GM19324 (cell line): ENCODE results near the gene RAB34.
A peak's percentile ranks its signal among the peaks of the same experiment; 100 is the strongest.
"Not testable (repeated sequence)": the region's sequence is repeated elsewhere in the genome, so short reads cannot be mapped to it uniquely, and the experiment has no call there.

Experiments used
- ATAC-seq: cut with Tn5 transposase; IDR thresholded peaks from one replicate; pipeline ENCODE4 v1.9.1; 2021; ENCODE audit warnings: mild to moderate bottlenecking, moderate library complexity; ENCODE audit not compliant: unreplicated experiment, low FRiP score

Gene RAB34

GRCh38 chr17:28747051-28747691 lies 29.5 kb upstream of the RAB34 start:
- ATAC-seq: no peak

GRCh38 chr17:28746611-28747050 lies 29.0 kb upstream of the RAB34 start:
- no peak for ATAC-seq

DNA sequence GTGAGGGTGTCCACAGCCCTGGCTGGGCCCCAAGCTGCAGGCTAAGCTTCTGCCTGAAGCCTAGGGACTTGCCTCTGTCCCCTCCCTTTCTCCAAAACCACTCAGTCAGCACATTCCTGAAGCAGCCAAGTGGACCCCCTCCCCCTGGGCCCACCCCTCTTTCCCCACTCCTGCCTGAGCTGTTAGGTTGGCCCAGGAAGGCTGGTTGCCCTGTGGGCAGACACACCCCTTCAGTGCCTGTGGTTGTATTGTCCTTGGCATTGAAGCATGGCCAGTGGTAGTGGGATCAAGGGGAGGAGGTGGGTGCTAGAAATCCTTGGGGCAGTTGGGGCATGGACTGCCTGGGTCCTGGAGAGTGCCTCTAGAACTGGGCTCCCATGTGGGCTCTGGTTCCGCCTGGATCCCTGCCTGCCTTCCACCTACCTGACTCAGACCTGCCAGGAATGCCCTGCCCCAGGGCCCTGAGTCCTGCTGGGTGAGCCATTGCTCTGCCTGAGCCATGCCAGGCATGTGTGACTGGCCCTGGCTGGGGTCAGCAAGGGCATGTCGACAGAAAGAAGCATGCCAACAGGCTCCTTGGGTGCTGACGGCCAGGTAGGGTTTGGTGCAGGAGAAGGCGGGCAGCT lies 28.2 kb upstream of the RAB34 start:
- no peak for ATAC-seq

- no peak for ATAC-seq
These were observed 27.5 kb upstream of the RAB34 start for GRCh38 chr17:28744972-28745785.

GRCh38 chr17:28744104-28744971 lies 26.7 kb upstream of the RAB34 start:
- peak; percentile 25 for ATAC-seq

DNA sequence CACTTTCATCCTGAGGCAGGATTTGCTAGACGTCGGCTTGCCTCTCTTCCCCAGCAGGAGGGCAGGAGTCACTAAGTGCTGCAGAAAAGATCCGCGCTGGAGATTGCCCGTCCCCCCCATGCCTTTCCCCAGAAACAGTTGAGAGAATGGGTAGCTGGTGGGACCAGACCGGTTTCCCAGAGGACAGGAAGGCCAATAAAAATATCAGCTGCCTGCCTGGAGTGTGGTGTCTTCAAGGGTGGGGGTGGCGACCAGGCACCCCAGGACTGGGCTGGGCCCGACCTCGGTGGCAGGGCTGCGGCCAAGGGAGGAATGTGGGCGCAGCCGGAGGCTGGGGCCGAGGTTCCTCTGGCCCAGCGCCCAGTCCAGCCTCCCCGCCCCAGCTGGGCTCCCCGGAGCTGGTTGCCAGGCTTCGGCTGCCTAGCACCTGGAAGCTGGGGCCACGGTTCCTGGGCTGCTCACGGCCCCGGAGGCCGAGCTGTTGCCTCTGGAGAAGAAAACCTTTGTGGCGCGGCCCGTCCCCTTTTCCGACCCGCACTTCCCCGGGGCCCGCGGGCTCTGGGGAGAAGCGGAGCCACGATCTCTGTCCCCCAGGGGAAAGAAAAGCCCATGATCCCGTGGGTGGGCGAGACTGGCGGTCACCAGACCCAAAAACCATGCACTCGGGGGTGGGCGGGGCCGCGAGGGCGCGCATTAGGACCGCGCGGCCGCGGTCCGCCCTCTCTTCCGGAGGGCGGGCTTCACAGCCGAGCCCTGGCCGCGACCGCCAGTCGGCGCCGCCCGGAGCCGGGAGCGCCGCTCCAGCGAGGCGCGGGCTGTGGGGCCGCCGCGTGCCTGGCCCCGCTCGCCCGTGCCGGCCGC lies 25.8 kb upstream of the RAB34 start, which contains the start of gene TRAF4:
TSS of gene TRAF4 (plus strand) at position 769 of the 861 bp plus-strand sequence. CDS start 102 bp downstream, outside the sequence.
- peak; percentile 73 for ATAC-seq

GRCh38 chr17:28741358-28742349 lies 24.0 kb upstream of the RAB34 start:
- ATAC-seq: no peak

DNA sequence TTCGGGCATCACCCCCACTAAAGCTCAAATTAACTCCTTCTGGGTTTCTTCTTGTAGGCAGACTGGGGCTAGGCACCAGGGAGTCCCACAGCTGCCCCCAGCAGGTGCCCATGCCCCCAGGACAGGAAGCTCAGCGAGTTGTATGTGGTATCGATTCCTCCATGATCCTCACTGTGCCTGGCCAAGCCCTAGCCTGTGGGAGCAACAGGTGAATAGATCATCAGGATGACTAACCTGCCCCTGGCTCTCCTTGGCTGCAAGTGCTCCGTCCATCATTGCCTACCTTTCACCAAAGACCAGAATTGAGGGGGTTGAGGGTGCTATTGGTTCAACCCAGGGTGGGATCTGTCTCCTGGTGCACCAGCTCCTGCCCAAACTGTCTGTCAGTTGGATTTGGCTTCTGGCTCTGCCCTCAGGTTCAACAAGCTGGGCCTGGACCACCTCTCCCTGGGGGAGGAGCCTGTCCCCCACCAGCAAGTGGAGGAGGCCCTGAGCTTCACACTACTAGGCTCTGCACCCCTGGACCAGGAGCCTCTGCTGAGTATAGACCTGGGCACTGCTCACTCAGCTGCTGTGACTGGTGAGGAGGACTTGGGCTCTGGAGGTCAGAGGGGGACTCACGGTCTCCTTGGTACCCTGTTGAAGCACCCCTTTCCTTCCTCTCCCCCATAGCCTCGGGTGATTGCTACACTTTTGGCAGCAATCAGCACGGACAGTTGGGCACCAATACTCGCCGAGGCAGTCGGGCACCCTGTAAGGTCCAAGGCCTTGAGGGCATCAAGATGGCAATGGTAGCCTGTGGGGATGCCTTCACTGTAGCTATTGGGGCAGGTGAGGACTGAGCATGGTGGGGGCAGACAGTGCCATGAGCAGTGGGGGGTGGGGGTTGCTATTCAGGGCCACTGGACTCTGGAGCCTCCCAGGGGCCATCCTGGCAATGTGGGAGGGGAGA lies 23.0 kb upstream of the RAB34 start:
- ATAC-seq: no peak

DNA sequence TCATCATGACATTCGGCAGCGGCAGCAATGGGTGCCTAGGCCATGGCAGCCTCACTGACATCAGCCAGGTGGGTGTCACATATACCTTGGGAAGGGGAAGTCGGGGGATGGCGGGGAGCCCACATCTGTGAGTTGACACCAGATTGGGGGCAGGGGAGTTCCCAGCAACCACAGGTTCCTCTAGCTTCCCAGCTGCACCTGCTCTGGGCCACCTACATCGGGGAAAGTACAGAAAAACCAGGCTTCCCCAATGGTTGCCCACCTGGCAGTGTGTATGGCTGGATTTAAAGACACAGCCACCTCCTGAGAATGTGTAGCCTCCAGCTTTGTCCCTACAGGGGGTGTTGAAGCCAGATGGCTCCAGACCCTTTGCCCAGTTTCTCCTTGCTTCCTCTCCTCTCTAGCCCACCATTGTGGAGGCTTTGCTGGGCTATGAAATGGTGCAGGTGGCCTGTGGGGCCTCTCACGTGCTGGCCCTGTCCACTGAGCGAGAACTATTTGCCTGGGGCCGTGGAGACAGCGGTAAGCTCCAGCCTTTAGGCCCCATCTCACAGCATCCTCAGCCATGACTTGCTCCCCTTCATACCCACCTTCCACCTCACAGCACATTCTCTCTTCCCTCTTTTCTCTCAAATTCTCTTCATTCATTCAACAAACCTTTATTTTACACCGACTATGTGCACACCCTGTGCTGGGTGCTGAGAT lies 21.2 kb upstream of the RAB34 start:
- ATAC-seq: no peak

GRCh38 chr17:28737770-28738679 lies 20.4 kb upstream of the RAB34 start:
- peak; percentile 48 for ATAC-seq

DNA sequence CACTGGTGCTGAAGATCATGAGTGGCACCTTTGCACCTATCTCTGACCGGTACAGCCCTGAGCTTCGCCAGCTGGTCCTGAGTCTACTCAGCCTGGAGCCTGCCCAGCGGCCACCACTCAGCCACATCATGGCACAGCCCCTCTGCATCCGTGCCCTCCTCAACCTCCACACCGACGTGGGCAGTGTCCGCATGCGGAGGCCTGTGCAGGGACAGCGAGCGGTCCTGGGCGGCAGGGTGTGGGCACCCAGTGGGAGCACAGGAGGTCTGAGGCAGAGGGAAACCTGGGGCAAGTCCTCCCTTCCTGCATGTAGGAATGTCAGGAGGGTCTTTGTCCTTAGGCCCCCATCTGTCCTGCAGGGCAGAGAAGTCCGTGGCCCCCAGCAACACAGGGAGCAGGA lies 19.6 kb upstream of the RAB34 start:
- no peak for ATAC-seq

DNA sequence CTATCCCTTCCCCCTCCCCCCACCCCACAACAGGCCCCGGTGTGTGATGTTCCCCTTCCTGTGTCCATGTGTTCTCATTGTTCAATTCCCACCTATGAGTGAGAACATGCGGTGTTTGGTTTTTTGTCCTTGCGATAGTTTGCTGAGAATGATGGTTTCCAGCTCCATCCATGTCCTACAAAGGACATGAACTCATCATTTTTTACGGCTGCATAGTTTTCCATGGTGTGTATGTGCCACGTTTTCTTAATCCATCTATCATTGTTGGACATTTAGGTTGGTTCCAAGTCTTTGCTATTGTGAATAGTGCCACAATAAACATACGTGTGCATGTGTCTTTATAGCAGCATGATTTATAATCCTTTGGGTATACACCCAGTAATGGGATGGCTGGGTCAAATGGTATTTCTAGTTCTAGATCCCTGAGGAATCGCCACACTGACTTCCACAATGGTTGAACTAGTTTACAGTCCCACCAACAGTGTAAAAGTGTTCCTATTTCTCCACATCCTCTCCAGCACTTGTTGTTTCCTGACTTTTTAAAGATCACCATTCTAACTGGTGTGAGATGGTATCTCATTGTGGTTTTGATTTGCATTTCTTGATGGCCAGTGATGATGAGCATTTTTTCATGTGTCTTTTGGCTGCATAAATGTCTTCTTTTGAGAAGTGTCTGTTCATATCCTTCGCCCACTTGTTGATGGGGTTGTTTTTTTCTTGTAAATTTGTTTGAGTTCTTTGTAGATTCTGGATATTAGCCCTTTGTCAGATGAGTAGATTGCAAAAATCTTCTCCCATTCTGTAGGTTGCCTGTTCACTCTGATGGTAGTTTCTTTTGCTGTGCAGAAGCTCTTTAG lies 18.5 kb upstream of the RAB34 start:
- ATAC-seq: not testable (repeated sequence)

- no peak for ATAC-seq
These were observed 17.6 kb upstream of the RAB34 start for GRCh38 chr17:28735242-28735722.

- ATAC-seq: no peak
These were observed 17.1 kb upstream of the RAB34 start for GRCh38 chr17:28734712-28735241.
